Activated B cell treated with CpG ODN at 0.5 μM for 24 hours (primary cell): ENCODE results near the gene SP140. TPM values are rescaled to one million over a fixed set of nuclear protein-coding genes. Genes with fewer than 3 reads are reported as not detected.

Source experiments
- ATAC-seq: fragments of 200-7000 bp; cut with Tn5 transposase; one replicate; pipeline ENCODE4 v1.10.0; 2021; ENCODE audit warnings: low read depth, mild to moderate bottlenecking, moderate library complexity
- CTCF ChIA-PET: fragments of 350-600 bp; sonication (Branson Sonifier 250); formaldehyde crosslinking; loops from one replicate; lab custom pipeline; 2021; ENCODE audit warnings: antibody characterized with exemption; lab: Charles Lee
- POLR2A ChIA-PET: fragments of 350-600 bp; sonication (Branson Sonifier 250); formaldehyde crosslinking; loops from one replicate; lab custom pipeline; 2021; ENCODE audit warnings: antibody characterized with exemption; lab: Charles Lee
- DNase-seq: peaks from one replicate; pipeline ENCODE4 v3.0.0; 2022
- H3K27ac Mint-ChIP-seq: one replicate; pipeline ENCODE4 v1.8.0; 2020; ENCODE audit warnings: mixed read lengths
- H3K27me3 Mint-ChIP-seq: one replicate; pipeline ENCODE4 v1.8.0; 2021; ENCODE audit warnings: mixed read lengths
- H3K36me3 Mint-ChIP-seq: one replicate; pipeline ENCODE4 v1.8.0; 2021; ENCODE audit warnings: low read depth, mixed read lengths
- H3K4me1 Mint-ChIP-seq: one replicate; pipeline ENCODE4 v1.8.0; 2021; ENCODE audit warnings: mixed read lengths
- H3K4me3 Mint-ChIP-seq: one replicate; pipeline ENCODE4 v1.8.0; 2020; ENCODE audit warnings: mild to moderate bottlenecking, mixed read lengths
- H3K9me3 Mint-ChIP-seq: one replicate; pipeline ENCODE4 v1.8.0; 2020; ENCODE audit warnings: mixed read lengths
- CTCF ChIP-seq: fragments of 200-600 bp; IDR thresholded peaks from one replicate; pipeline ENCODE4 v1.8.0; 2022; ENCODE audit warnings: antibody characterized with exemption, mild to moderate bottlenecking
- intact Hi-C: fragments of 100-400 bp; cut with micrococcal nuclease; formaldehyde crosslinking; loops from one replicate; pipeline ENCODE4 v1.15.1; 2024
- total RNA-seq: library from RNA; stranded (reverse); gene quantifications from 2 replicates; pipeline ENCODE4 v1.2.3, GENCODE V29; 2022

The SP140 gene
- total RNA-seq, 1 donor from 2014 or later = 330 TPM

GRCh38 chr2:230217424-230217823, 8.1 kb upstream of the SP140 start:
- Mint-ChIP-seq H3K27me3 (no peaks in the 10 kb centered on the region), H3K9me3 (no peaks in the 10 kb centered on the region), H3K4me1 (peaks cover 83% of the 10 kb centered on the region), H3K4me3 (peak overlapping the region; percentile 96), H3K36me3 (peaks cover 62% of the 10 kb centered on the region), H3K27ac (peak overlapping the region; percentile 94)
- ChIA-PET POLR2A (interaction anchor here (0.8 to 7.9 kb wide), 7 partner anchors 10 to 497 kb away, joined by 4 to 183 read pairs (median 27); partner anchors contain the start of genes SP140 and SP140L), CTCF (interaction anchor here (0.9 to 2.1 kb wide), 3 partner anchors 8 to 385 kb away, joined by 3 to 7 read pairs (median 4); partner anchors contain the start of gene SP140)
- intact Hi-C loops = loop anchor here (1.0 kb wide), 2 partner anchors 8 to 9 kb away; no protein-coding TSS in a partner anchor
- DNase-seq = no peak
- ATAC-seq = peak; percentile 45
- no peak for TF ChIP-seq CTCF

GRCh38 chr2:230218421-230218820, 7.1 kb upstream of the SP140 start:
- intact Hi-C loops = no loop called here
- Mint-ChIP-seq H3K27me3 (no peaks in the 10 kb centered on the region), H3K4me3 (peak overlapping the region; percentile 96), H3K4me1 (peaks cover 88% of the 10 kb centered on the region), H3K9me3 (no peaks in the 10 kb centered on the region), H3K36me3 (peaks cover 52% of the 10 kb centered on the region), H3K27ac (peak overlapping the region; percentile 94)
- ChIA-PET CTCF (interaction anchor here (1.0 kb wide), 1 partner anchor 16 kb away, joined by 3 read pairs; no protein-coding TSS in a partner anchor), POLR2A (interaction anchor here (0.5 to 7.9 kb wide), 9 partner anchors 9 to 1309 kb away, joined by 3 to 183 read pairs (median 8); partner anchors contain the start of genes FBXO36, SP140 and TRIP12)
- DNase-seq (no peak), ATAC-seq (peak; percentile 59)
- no peak for TF ChIP-seq CTCF

DNA sequence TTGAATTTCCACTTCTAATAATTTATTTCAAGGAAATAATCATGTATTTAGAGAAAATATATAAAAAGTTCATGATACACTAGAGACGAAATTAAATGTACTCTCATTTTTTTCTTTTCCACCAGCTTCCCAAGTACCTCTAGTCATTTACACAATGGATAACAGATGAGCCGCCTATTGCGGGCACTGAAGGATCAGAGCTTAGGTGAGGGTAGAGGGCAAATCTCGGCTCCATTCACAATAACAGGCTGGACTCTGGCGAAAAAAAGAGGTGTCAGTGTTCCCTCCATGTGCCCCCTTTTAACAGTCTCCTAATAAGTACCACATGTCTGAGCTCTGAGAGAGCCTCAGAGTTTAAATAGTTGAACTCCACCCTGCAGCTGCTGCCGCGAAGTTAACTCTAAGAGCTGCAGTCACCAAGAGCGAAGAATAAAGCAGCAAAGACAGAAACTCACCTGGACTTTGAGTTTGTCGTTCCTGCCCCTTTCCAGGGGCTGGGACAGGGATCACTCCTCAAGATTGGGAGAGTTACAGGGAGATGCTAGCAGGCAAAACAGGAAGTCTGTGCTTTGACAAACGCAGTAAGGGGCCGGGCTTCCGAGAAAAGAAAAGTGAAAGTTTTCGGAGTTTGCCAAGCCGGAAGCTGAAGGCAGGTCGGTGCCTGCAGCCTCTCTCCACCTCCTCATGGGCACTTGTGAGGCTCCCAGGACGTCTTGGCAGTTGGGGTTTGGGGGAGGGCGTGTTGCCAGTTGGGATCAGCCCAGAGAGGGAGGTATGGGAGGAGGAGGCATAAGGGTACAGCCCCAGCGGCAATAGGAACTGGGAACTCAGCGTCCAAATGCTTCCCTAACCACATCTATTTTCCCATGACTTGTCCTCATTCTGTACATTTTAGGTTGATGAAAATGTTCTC, 5.9 kb upstream of the SP140 start, which contains the start of gene SP110:
SP110 (minus strand) TSS at position 566 of the 913 bp plus-strand sequence. CDS start 3,057 bp downstream, outside the sequence.
- POLR2A ChIA-PET = interaction anchor here (0.6 to 7.9 kb wide), 17 partner anchors 7 to 579 kb away, joined by 3 to 183 read pairs (median 5); partner anchors contain the start of genes FBXO36, SP140, SP140L and TRIP12
- peaks cover 39% of the 10 kb centered on the region for H3K36me3 Mint-ChIP-seq
- H3K27ac Mint-ChIP-seq = peak within 1 kb of the TSS; percentile 97
- intact Hi-C loops = loop anchor here (1.0 kb wide), 1 partner anchor 14 kb away; no protein-coding TSS in a partner anchor
- no peak for TF ChIP-seq CTCF
- no peaks in the 10 kb centered on the region for H3K27me3 Mint-ChIP-seq
- no peaks in the 10 kb centered on the region for H3K9me3 Mint-ChIP-seq
- DNase-seq (peak; percentile 61), ATAC-seq (peak; percentile 73)
- H3K4me1 Mint-ChIP-seq = peaks cover 90% of the 10 kb centered on the region
- CTCF ChIA-PET = interaction anchor here (1.0 to 3.0 kb wide), 3 partner anchors 10 to 153 kb away, joined by 3 to 17 read pairs (median 5); no protein-coding TSS in a partner anchor
- H3K4me3 Mint-ChIP-seq = peak within 1 kb of the TSS; percentile 96

DNA sequence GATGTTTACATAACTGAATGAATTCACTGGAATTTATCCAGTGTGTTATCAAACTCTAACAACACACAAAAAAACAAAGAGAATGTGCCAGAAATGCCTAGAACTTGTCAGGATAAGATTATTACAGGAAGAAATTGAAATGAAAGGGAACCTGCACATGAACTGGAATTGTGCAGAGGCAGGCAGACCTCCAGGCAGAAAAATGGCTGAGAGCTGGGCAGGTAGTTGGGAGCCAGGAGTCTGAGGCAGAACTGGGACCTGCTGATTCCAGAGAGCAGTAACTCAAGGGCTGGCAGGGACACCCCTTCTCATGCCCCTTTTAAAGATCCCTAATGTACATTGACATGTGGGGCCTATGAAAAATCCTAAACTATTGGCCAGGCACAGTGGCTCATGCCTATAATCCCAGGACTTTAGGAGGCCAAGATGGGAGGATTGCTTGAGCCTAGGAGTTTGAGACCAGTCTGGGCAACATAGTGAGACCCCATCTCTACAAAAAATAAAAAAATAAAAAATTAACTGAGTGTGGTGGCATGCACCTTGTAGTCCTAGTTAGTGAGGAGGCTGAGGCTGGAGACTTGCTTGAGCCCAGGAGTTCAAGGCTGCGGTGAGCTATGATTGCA, 5.1 kb upstream of the SP140 start:
- peaks cover 91% of the 10 kb centered on the region for H3K4me1 Mint-ChIP-seq
- POLR2A ChIA-PET = interaction anchor here (0.6 to 7.9 kb wide), 16 partner anchors 7 to 578 kb away, joined by 3 to 183 read pairs (median 4); partner anchors contain the start of genes FBXO36, SP140, SP140L and TRIP12
- H3K27ac Mint-ChIP-seq = peak overlapping the region; percentile 97
- no peak for ATAC-seq
- CTCF ChIA-PET = interaction anchor here (1.2 to 3.0 kb wide), 2 partner anchors 17 to 154 kb away, joined by 3 to 17 read pairs; no protein-coding TSS in a partner anchor
- intact Hi-C loops = no loop called here
- no peaks in the 10 kb centered on the region for H3K9me3 Mint-ChIP-seq
- TF ChIP-seq CTCF = no peak
- peak overlapping the region; percentile 96 for H3K4me3 Mint-ChIP-seq
- DNase-seq = no peak
- H3K36me3 Mint-ChIP-seq = peaks cover 31% of the 10 kb centered on the region
- H3K27me3 Mint-ChIP-seq = no peaks in the 10 kb centered on the region
